GM18858 (cell line): ENCODE measurements around the gene USP48.
"Not testable (repeated sequence)": the region's sequence is repeated elsewhere in the genome, so short reads cannot be mapped to it uniquely, and the experiment has no call there.

Experiments
- ATAC-seq: cut with Tn5 transposase; IDR thresholded peaks from one replicate; pipeline ENCODE4 v1.9.1; 2021; ENCODE audit not compliant: unreplicated experiment

Gene USP48

GRCh38 chr1:21704145-21704544 is 78.8 kb downstream of the USP48 start:
- no peak for ATAC-seq

- ATAC-seq: no peak
Measured at GRCh38 chr1:21703318-21703963, 79.5 kb downstream of the USP48 start.

- ATAC-seq: no peak
Measured at GRCh38 chr1:21702780-21703179, 80.2 kb downstream of the USP48 start.

- no peak for ATAC-seq
Measured at GRCh38 chr1:21701401-21701800, 81.5 kb downstream of the USP48 start.

- ATAC-seq: no peak
Measured at GRCh38 chr1:21700094-21700493, 82.9 kb downstream of the USP48 start.

- no peak for ATAC-seq
Measured at GRCh38 chr1:21696931-21697330, 86.0 kb downstream of the USP48 start.

- no peak for ATAC-seq
Measured at GRCh38 chr1:21693732-21694131, 89.2 kb downstream of the USP48 start.

- ATAC-seq: no peak
Measured at GRCh38 chr1:21691739-21692138, 91.2 kb downstream of the USP48 start.

GRCh38 chr1:21689661-21690372 is 93.1 kb downstream of the USP48 start:
- ATAC-seq: no peak

GRCh38 chr1:21687081-21687529 is 95.8 kb downstream of the USP48 start:
- ATAC-seq: no peak

- ATAC-seq: no peak
Measured at GRCh38 chr1:21685946-21686678, 96.8 kb downstream of the USP48 start.

- ATAC-seq: no peak
Measured at GRCh38 chr1:21681426-21681825, 101.5 kb downstream of the USP48 start.

GRCh38 chr1:21680918-21681317 is 102.0 kb downstream of the USP48 start:
- no peak for ATAC-seq

- no peak for ATAC-seq
Measured at GRCh38 chr1:21680381-21680780, 102.6 kb downstream of the USP48 start.

GRCh38 chr1:21677168-21677567 is 105.8 kb downstream of the USP48 start:
- ATAC-seq: no peak

GRCh38 chr1:21674957-21675356 is 108.0 kb downstream of the USP48 start:
- ATAC-seq: no peak

GRCh38 chr1:21673853-21674252 is 109.1 kb downstream of the USP48 start:
- not testable (repeated sequence) for ATAC-seq

GRCh38 chr1:21673277-21673780 is 109.6 kb downstream of the USP48 start:
- no peak for ATAC-seq

- no peak for ATAC-seq
Measured at GRCh38 chr1:21672478-21673276, 110.3 kb downstream of the USP48 start.

GRCh38 chr1:21671915-21672314 is 111.0 kb downstream of the USP48 start:
- ATAC-seq: no peak
